ENCODE results near the gene ASCC1. TPM values are rescaled to one million over a fixed set of nuclear protein-coding genes. Genes with fewer than 3 reads are reported as not detected.

ASCC1 gene
- total and polyA plus RNA-seq, 2 of the 13 experiments (the other 11 are each of a cell fraction or from before 2014, with no cell fraction given), result 21.6 to 30.1 TPM

GRCh38 chr10:72068901-72069446, 147.1 kb downstream of the ASCC1 start (continued):
- no peak for TF ChIP-seq ZNF251 (CRISPR knock-in tag; IDR thresholded peaks at IDR 0.05)
- TF ChIP-seq ZNF709 (CRISPR knock-in tag; IDR thresholded peaks at IDR 0.05), result no peak
- no peak for TF ChIP-seq ZNF569 (CRISPR knock-in tag; IDR thresholded peaks at IDR 0.05; ENCODE audit: borderline replicate concordance)
- TF ChIP-seq ZNF136 (CRISPR knock-in tag; IDR thresholded peaks at IDR 0.05; ENCODE audit: low read depth), result no peak
- TF ChIP-seq NR2F1 (CRISPR knock-in tag; IDR thresholded peaks at IDR 0.05), result peak; percentile 80 to 82
- no peak for TF ChIP-seq NPAS2 (CRISPR knock-in tag; IDR thresholded peaks at IDR 0.05; ENCODE audit: borderline replicate concordance)
- no peak for TF ChIP-seq SOX13 (IDR thresholded peaks at IDR 0.05)
- TF ChIP-seq SOX13 (CRISPR knock-in tag; conservative IDR thresholded peaks at IDR 0.05 in 1 of 2, IDR thresholded peaks at IDR 0.05 in 1 of 2), result peak in 1 of 2 experiments; percentile 69; a peak in 2 of 4 replicates
- no peak for TF ChIP-seq PAF1 (CRISPR knock-in tag; IDR thresholded peaks at IDR 0.05)
- peak; percentile 41; the same call in 1 of the 2 replicates for TF ChIP-seq DRAP1 (CRISPR knock-in tag; IDR thresholded peaks at IDR 0.05)
- no peak for TF ChIP-seq IRF1 (CRISPR knock-in tag; IDR thresholded peaks at IDR 0.05; ENCODE audit: low read depth)
- TF ChIP-seq ZBTB8A (CRISPR knock-in tag; IDR thresholded peaks at IDR 0.05; ENCODE audit: borderline replicate concordance, low read depth), result no peak
- TF ChIP-seq EEA1 (CRISPR knock-in tag; IDR thresholded peaks at IDR 0.05; ENCODE audit: borderline replicate concordance), result 0 out of 2 replicates have a peak, but pooled peaks have one; percentile 40
- peak; percentile 69; the same call in 1 of the 2 replicates for TF ChIP-seq ZMYM4 (CRISPR knock-in tag; IDR thresholded peaks at IDR 0.05)
- TF ChIP-seq ATM (IDR thresholded peaks at IDR 0.05; ENCODE audit: borderline replicate concordance), result no peak
- no peak for TF ChIP-seq STAT6 (CRISPR knock-in tag; IDR thresholded peaks at IDR 0.05; ENCODE audit: borderline replicate concordance)
- no peak; the same call in 1 of the 2 replicates for TF ChIP-seq SIX1 (CRISPR knock-in tag; IDR thresholded peaks at IDR 0.05; ENCODE audit: borderline replicate concordance)
- TF ChIP-seq BCL6 (CRISPR knock-in tag; IDR thresholded peaks at IDR 0.05), result peak; percentile 69
- TF ChIP-seq GATAD1 (CRISPR knock-in tag; IDR thresholded peaks at IDR 0.05), result no peak
- no peak for TF ChIP-seq ZFP37 (CRISPR knock-in tag; IDR thresholded peaks at IDR 0.05; ENCODE audit: borderline replicate concordance)
- peak; percentile 53; the same call in 1 of the 2 replicates for TF ChIP-seq THAP11 (CRISPR knock-in tag; IDR thresholded peaks at IDR 0.05)
- peak; percentile 77 for TF ChIP-seq DPF2 (CRISPR knock-in tag; IDR thresholded peaks at IDR 0.05; ENCODE audit: borderline replicate concordance, low read depth)
- TF ChIP-seq LRRFIP1 (CRISPR knock-in tag; conservative IDR thresholded peaks at IDR 0.05), result no peak
- TF ChIP-seq CEBPG (CRISPR knock-in tag; IDR thresholded peaks at IDR 0.05), result peak; percentile 41
- TF ChIP-seq ZNF816 (CRISPR knock-in tag; IDR thresholded peaks at IDR 0.05; ENCODE audit: borderline replicate concordance), result no peak

Measured in HepG2 (cell line).